SK-N-MC (cell line): ENCODE measurements around the gene MTCH1.

Experiments
- EZH2 ChIP-seq: fragments of 200-600 bp; sonication (generic); IDR thresholded peaks from one replicate; pipeline ENCODE4 v1.6.1; 2017; ENCODE audit warnings: antibody characterized with exemption
- FOXP2 ChIP-seq: optimal IDR thresholded peaks from 2 replicates; pipeline ENCODE3; 2011; ENCODE audit warnings: mild to moderate bottlenecking, moderate library complexity; ENCODE audit not compliant: insufficient read depth; ENCODE audit errors: extremely low read length, control extremely low read depth
- POLR2AphosphoS5 ChIP-seq: IDR thresholded peaks from 2 replicates; pipeline ENCODE4 v1.6.1; 2012; ENCODE audit warnings: mild to moderate bottlenecking, low read depth, low read length, borderline replicate concordance

GRCh38 chr6:36964908-36965307, 21.1 kb downstream of the MTCH1 start:
- no peak for TF ChIP-seq POLR2AphosphoS5
- TF ChIP-seq EZH2: no peak
- no peak for TF ChIP-seq FOXP2
